NCI-H748 (cell line): ENCODE data around the gene TOMM40L.
A peak's percentile ranks its signal among the peaks of the same experiment; 100 is the strongest.

Experiments
- DNase-seq: peaks from one replicate; lab custom pipeline; 2025; ENCODE audit not compliant: unreplicated experiment; lab: John Stamatoyannopoulos, UW

The TOMM40L gene

DNA sequence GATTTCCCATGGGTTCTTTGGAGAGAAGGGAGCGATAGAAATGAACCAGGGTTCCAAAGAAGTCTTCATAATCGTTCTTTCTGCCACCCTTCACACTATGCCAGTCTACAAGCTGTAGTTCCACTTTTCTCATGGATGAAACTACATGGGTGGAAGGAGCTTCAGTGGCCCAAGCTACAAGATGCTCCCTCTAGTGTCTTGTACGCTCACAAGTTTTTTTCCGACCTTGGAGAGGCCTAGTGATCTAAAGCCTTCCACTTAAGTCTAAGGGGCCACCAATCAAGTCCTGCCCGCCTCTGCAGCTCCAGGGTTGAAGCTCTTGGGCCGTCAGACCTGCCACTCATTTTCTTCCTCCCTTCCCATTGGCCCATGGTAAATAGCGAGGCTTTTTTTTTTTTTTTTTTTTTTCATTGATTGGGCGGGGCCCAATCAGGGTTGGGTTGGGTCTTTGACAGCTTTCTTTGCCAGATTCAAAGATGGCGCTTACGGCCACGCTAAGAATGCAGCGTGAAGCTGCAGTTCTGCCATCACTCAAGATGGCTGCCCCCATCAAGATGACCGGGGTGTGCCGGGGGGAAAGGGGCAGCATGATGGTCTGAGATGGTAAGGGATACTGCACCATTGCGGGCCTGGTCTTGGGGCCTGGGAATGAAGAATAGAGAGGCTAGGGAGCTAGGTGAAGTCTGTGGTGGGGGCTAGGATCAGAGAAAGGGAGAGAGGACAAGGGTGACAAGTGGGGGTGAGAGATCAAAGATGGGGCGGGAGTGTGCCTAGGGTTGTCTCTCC, at the start of gene TOMM40L:
TSS of gene TOMM40L (plus strand) at position 527 of the 786 bp plus-strand sequence. CDS start 430 bp downstream, outside the sequence.
- peak; percentile 96 for DNase-seq

DNA sequence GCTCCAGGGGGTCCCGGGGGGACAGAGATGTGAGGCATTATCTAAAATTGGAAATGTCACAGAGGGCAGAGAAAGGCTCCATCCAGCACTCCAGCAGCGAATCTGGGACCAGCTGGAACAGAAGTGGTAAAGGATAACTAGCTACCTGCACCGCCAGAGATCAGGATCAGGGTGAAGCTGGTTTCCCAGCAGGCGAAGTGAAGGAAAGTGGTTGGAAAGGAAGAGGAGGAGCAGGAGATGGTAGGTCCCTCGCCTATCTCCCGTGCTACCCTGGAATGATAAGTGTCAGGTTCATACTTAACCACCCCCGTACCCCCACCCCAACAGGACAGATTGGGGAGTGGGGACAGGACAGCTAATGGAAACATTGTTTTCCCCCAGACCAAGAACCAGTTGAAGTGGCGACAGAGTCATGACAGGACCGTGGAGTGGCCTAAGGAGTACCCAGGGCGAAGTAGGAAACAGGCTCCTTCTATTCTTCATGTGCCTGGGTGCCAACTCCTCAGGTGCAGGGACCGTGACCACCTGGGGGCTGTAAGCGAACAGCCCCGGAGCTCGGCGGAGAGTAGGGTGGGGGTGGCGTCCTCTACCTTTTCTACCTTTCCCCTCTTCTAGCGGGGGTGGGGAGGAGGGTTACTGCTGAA, 49.3 kb upstream of the TOMM40L start:
- no peak for DNase-seq

DNA sequence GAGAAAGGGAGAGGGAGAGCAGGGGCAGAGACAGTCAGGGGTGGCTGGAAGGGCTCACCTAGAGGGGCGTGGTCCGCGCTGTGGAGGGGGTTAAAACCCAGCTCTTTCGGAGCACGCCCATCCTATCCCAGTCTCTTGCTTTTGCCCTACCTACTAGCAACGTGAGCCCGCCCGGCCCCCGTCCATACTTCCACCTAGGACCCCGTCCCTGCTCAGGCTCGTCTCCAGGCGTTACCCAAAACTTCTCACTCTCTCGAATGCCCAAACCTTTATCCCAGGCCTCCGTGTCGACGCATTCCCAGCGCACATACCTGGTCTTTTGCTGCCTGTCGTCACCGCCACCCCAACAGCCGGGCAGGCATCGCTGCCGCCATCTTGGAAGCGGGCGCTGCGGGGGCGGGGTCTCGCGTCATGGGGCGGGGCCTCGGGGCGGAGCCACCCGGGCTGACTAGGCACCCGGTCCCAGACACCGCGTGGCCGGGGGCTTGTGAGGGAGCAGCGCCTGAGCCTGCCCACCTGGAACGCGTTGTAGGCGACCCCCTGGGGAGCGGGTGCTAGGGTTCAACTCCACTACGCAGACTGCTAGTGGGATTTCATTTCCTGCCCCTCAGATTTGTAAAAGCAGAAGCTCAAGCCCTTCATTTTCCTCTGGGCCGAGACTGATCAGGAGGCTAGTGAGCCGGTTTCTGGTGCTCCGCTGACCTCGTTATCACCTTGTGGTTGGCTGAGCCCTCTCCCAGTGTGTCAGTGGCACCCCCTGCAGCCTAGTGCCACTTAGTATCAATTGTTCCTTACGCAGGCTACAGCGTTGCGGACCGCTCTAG, 48.5 kb upstream of the TOMM40L start, which contains the start of gene B4GALT3:
TSS of gene B4GALT3 (minus strand) at position 396 of the 824 bp plus-strand sequence. CDS start 1,447 bp downstream, outside the sequence.
- DNase-seq, result peak; percentile 90

DNA sequence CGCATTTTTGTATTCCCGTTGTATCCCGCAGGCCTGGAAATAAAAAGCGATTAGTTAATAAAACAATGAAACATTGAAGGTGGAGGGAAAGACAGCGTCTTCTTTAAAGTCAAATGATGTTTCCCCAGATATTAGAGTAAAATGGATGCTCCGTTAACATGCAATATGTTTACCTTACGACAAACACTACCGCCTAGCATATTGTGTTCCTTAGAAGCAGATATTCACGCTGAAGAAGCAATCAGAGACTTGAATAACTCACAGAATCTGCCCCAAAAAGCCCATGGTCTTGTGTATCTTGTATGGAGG, 48.0 kb upstream of the TOMM40L start:
- peak; percentile 56 for DNase-seq

DNA sequence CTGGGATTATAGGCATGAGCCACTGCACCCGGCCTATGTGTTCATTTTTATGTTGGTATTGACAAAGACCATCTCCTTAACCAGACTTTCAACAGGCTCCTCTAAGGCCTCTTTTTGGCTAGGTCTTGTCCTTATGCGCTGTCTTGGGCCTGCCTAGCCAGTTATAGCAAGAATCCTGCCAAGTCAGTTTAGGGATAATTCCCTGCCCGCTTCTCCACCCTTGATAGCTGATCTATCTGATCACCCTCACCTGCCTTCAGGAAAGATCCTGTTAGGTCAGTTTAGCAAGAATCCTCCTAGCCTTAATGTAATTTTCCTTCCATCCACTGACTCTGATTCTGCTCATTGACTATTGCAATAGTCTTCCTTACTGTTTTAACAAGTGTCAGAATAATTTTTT, 46.2 kb upstream of the TOMM40L start:
- DNase-seq, result no peak

DNA sequence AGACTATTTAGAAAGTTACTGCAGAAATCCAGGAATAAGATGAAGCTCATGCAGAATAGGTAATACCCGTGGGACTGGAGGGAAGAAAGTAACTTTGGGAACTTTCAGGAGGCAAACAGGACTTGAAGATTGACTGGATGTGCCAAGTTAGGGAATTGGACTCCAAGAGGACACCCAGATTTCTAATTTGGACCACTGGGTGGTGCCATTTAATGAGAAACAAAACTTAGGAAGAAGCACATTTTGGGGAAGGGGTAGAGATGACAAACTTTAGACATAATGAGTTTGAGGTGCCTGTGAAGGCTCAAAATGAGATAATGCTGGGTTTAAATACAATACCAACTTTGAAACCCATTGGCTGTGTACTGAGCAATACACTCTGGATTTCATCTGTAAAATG, 45.2 kb upstream of the TOMM40L start:
- no peak for DNase-seq

DNA sequence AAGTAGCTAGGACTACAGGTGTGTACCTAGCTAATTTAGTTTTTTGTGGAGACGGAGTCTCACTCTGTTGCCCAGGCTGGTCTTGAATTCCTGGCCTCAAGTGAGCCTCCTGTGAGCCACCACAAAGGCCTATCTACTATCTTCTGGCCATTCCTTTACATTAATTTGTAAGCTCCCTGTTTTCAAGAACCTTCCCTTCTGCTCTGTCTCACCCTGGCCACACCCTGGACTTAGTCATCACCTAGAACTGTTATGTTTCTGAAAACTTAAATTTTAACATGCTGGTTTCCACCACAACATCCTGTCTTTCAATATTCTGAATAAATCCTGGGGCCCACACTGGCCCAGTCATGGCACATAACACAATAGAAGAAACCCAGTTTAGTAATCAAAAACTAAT, 43.6 kb upstream of the TOMM40L start:
- no peak for DNase-seq

DNA sequence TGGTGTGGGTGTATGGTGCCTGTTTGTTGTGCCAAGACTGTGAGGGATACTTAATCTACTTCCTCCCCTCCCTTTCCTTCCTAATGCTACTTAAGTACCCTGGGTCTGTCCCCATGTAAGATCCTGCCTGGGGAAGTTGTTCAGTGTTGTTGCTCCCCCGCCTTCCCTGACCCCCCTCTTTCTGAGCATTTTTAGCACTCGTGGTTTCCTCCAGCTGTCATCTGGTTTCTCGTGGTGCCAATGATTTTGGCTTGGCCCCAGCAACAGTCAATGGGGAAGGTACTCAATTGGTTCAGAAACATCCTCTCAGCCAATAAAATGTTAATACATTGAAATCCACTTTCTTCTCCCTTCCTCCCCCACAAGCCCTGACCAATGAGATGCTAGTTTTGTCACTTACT, 40.6 kb upstream of the TOMM40L start:
- no peak for DNase-seq

DNA sequence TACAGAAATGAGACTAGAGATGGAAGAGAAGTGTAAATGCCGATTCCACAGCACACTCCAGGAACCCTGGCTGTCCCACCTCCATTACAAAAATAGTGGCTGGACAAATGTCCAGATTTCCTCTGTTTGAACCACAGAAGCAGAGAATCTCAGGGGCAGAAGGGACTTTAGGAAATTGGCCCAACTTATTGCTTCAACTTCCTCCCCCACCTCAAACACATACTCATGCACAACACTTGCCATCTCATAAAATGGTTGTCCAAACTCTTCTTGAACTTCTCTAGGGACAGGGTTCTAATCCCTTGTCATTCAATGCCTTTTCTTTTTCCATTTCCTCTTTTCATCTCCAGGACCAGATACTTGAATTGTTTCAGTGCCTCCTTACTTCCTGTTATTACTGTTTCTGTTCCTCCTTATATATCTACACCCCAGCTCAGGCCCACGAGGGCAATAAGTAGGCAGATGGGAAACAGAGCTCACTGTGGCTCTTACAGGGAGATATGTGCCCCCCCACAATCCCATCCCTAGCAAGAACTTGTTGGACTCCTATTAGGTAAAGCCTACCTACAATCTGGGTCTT, 40.0 kb upstream of the TOMM40L start:
- DNase-seq, result no peak

DNA sequence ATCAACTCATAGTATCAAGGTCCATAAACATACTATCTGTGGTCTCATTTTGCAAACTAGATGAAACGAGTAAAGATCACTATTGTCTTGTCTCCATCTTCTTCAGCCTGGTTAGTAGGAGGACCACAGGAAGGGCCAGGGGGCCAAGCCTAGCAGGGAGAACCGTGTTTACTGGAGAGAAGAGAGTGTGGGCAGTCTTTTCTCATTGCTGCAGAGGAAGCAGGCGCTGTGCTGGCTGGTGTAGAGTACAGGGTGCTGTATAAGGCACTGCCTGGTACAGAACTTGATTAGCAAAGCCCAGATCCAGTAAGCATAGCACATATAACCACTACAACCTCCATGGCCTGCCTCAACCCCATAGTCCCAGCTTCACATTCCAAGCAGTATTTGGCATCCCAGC, 38.5 kb upstream of the TOMM40L start:
- DNase-seq, result no peak

DNA sequence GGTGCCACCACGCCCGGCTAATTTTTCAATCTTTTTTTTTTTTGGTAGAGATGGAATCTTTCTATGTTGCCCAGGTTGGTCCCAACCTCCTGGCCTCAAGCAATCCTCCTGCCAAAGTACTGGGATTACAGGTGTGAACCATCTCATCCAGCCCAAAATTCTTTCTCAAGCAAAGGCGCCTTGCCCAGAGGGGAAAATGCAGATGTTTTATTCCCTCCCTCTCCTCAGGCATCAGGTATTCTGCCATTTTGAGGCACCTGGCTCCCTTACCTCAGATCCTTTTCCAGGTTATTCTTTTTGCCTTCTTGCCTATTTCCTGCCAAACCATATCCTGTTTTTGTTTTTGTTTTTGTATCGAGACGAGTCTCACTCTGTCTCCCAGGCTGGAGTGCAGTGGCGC, 37.5 kb upstream of the TOMM40L start:
- no peak for DNase-seq

DNA sequence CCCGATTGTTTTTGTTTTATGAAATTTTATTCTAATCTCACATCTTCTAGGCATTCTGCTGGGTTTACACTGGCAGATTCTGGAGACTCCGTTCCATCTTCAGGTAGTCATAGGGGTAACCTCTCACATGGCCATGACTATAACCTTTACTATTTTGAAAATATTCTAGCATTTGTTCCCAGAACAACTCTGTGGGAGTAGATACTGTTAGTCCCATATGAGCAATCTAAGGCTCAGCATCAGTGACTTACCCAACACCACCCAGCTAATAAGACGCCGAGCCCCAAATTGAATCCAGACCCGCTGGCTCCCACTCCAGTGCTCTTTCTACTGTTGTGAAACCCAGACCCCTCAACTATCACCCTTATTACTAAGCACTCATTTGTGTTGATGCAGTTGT, 36.8 kb upstream of the TOMM40L start:
- no peak for DNase-seq

DNA sequence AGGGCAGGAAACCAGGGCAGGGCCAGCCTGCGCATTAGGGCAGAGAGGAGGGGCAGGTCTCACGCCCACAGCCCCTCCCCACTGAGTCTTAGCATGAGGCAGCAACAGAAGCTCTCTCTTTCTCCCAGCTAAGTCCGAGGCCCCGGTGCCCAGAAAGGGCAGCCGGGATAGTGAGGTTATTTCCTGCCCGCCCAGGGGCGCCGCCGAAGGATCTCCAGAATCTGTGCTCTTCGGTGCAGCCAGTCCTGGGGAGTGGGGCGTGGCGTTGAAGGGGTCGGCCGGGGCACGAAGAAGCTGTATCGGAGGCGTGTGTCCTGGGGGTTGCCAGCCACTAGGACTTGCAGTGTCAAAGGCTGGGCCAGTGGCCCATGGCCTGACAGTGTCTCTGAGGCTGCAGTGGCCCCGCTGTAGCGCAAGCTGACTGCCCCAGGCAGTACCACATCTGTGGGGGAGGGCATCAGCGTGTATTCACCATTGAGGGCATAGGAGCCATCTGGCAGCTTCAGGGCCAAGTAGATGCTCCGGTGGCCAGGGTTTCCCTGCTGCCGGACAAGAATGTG, 34.8 kb upstream of the TOMM40L start:
- DNase-seq, result no peak

DNA sequence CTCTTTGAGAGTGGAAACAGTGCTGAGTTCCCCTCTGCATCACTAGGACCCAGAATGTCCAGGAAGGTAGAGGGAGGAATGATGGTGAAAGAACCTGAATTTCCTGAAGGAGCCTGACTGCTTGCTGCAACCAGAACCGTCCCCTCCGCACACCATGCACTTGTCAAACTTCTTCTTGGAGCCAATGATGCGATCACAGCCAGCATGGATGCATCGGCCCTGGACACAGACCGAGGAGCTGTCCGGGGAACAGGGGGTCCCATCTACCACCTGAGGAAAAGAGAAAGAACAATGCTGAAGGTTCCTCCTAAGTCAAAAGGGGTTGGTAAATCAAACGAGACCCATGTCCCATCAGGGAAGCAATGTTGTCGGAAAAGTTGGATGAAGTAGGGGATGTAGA, 33.9 kb upstream of the TOMM40L start:
- DNase-seq, result no peak

DNA sequence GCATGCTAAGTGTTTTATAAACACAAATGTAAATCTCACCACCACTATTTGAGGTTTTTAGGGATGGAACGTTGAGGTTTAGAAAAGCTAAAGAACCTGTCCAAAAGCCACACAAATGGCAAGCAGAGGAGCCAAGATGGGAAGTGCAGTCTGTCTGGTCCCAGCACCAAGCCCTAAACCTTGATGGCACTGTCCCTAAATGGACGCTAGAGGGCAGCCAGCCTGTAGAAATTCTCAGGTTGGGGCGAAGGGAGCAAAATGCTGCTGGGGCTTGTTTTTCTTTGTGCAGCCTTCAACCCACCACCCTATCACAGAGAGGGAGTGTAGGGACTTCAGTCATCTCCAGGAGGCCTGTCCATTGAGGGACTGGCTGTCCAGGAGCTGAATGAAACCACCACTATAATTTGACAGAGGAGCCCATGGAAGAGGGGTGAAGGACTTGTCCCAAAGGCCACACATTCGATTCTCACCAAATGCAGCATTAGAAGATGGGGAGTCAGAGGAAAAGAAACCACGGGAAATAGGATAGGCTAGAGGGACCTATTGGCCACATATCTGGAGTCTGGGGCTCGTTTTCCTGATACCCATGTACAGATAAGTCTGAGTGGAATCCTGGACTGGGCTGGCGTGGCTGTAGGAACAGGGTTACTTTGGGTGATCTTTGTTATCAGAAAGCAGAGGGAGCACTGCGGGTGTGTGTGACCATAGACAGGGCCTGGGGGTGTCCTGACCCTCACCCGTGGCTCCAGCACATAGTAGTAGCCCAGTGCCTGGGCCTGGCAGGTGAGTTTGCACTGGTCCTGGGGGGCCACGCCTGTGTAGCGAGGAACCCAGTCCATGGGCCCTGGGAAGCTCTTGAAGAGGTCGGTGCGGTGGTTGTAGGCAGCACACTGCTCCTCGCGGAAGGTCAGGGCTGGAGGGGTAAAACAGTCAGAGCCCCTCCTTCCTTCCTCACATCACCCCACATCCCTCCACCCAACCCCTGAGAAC, 33.1 kb upstream of the TOMM40L start:
- peak; percentile 74 for DNase-seq

DNA sequence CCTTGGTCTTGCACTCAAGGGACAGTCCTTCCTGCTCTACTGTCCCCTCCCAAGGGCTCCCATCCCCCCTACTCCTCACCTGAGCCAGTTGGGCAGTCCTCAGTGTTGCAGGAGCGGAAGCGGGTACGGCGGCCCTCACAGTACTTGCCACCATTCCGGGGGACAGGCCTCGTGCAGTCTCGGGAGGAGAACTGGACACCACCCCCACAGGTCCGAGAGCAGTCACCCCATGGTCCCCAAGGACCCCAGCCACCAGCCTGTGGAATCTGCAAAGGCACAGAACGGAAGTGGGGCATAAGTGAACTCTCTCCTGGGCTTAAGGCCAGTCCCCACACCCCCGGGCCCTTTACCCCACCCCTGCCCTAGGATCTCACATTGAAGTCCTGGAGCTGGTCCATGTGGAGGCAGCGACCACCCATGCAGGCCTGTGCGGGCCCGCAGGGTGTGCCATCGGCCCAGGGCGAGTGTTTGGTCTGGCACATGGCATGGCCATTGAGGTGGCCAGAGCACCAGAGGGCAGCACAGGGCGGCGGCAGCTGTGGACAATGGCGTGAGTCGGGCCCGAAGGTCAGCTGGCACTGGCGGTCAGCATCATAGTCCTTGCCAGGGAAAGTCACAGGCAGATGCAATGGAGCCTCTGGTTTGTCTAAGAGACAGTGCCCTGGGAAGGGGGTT, 32.2 kb upstream of the TOMM40L start:
- no peak for DNase-seq

DNA sequence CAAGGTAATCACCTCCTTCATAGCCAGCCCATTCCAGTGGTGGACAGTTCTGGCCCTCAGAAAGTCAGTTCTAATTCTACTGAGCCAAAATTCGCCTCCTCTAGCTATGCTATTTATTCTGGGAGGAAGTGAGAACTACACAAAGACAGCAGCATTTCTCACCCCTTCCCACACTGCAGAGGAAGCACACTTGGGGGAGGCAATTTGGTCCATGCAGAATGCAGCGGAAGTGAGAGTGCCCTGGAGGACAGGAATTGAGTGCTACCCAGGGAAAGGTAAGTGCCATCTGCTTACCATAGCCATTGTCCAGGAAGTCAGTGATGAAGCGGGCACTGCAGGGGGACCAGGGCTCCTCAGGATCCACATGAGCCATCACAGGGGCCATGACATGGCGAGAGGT, 30.7 kb upstream of the TOMM40L start:
- DNase-seq, result no peak

DNA sequence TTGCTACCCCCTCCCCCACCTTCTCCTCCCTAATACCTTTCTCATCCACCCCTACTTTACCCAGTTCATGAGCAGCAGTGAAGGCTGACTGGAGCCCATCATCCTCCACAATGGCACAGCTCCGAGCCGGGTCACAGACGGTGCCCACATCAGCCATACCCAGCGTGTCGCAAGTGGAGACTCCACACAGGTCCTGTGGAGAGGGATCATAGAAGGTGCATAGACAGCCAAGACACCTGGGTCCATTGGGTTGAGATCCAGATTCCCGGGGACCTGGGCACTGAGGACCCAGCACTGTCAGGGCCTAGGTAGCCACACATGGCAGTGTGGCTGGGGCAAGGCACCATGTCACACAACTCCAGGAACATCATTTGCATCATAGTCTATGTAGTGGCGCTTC, 29.7 kb upstream of the TOMM40L start:
- no peak for DNase-seq
